ENCODE measurements around the gene ARMC9.
A peak's percentile ranks its signal among the peaks of the same experiment; 100 is the strongest.

Gene ARMC9

GRCh38 chr2:231355508-231356465 is 157.4 kb downstream of the ARMC9 start:
- no peak for DNase-seq (ENCODE audit: low read depth)
- H3K4me3 ChIP-seq (ENCODE audit: control insufficient read depth, low read depth, low read length) = no peak overlapping the region
- TF ChIP-seq, protein P1, sequence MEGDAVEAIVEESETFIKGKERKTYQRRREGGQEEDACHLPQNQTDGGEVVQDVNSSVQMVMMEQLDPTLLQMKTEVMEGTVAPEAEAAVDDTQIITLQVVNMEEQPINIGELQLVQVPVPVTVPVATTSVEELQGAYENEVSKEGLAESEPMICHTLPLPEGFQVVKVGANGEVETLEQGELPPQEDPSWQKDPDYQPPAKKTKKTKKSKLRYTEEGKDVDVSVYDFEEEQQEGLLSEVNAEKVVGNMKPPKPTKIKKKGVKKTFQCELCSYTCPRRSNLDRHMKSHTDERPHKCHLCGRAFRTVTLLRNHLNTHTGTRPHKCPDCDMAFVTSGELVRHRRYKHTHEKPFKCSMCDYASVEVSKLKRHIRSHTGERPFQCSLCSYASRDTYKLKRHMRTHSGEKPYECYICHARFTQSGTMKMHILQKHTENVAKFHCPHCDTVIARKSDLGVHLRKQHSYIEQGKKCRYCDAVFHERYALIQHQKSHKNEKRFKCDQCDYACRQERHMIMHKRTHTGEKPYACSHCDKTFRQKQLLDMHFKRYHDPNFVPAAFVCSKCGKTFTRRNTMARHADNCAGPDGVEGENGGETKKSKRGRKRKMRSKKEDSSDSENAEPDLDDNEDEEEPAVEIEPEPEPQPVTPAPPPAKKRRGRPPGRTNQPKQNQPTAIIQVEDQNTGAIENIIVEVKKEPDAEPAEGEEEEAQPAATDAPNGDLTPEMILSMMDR (conservative IDR thresholded peaks at IDR 0.05; ENCODE audit: control insufficient read depth, insufficient read depth, low read depth, low read length) = no peak

DNA sequence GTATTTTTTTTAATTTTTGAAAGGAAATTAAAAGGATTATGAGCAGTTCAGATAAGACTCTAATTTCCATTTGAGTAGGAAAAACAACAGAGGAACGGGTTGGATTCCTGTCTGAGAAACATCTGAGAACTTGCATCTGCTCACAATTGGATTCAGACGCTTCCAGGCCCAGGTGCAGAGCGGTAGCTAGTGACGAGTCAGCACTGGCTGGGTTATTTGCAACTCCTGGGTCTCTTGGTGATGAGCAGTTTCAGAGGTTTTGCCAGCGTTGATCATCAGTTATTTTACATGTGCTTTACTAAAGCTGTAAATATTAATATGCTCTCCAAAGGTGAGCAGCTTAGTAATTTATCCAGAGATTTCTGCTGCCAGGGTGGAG is 158.0 kb downstream of the ARMC9 start:
- peak; percentile 12 for DNase-seq (ENCODE audit: low read depth)
- no peak overlapping the region for H3K4me3 ChIP-seq (ENCODE audit: control insufficient read depth, low read depth, low read length)
- TF ChIP-seq, protein P1 (conservative IDR thresholded peaks at IDR 0.05; ENCODE audit: control insufficient read depth, insufficient read depth, low read depth, low read length) = no peak

GRCh38 chr2:231357048-231357447 is 158.6 kb downstream of the ARMC9 start:
- no peak for DNase-seq (ENCODE audit: low read depth)
- no peak overlapping the region for H3K4me3 ChIP-seq (ENCODE audit: control insufficient read depth, low read depth, low read length)
- TF ChIP-seq, protein P1 (conservative IDR thresholded peaks at IDR 0.05; ENCODE audit: control insufficient read depth, insufficient read depth, low read depth, low read length) = no peak

GRCh38 chr2:231357931-231358330 is 159.5 kb downstream of the ARMC9 start:
- no peak overlapping the region for H3K4me3 ChIP-seq (ENCODE audit: control insufficient read depth, low read depth, low read length)
- TF ChIP-seq, protein P1 (conservative IDR thresholded peaks at IDR 0.05; ENCODE audit: control insufficient read depth, insufficient read depth, low read depth, low read length) = no peak
- DNase-seq (ENCODE audit: low read depth) = no peak

- TF ChIP-seq, protein P1 (conservative IDR thresholded peaks at IDR 0.05; ENCODE audit: control insufficient read depth, insufficient read depth, low read depth, low read length) = no peak
- DNase-seq (ENCODE audit: low read depth) = no peak
- H3K4me3 ChIP-seq (ENCODE audit: control insufficient read depth, low read depth, low read length) = no peak overlapping the region
Observed at GRCh38 chr2:231359441-231359840, 161.0 kb downstream of the ARMC9 start.

DNA sequence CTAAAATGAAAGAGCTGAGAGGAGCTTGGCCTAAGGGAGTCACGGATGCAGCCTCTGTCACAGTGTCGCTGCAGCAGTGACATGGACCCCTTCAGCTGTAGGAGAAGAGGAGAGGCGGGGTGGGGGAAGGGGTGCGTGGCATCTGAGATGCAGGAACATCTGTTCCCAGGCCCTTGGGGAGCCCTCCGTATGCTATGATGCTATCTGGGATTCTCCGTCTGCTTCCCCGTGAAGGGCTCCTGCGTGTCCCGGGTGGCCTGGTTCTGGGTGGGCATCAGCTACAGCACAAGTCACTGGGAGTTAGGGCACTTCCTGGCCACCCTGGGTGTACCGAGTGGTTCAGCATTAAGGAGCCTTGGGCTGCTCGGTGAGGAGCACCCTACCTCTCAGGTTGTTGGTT is 161.5 kb downstream of the ARMC9 start:
- no peak for DNase-seq (ENCODE audit: low read depth)
- no peak overlapping the region for H3K4me3 ChIP-seq (ENCODE audit: control insufficient read depth, low read depth, low read length)
- TF ChIP-seq, protein P1 (conservative IDR thresholded peaks at IDR 0.05; ENCODE audit: control insufficient read depth, insufficient read depth, low read depth, low read length) = no peak
